ENCODE data around the gene NIPBL. TPM values are rescaled to one million over a fixed set of nuclear protein-coding genes. Genes with fewer than 3 reads are reported as not detected.
"Not testable (repeated sequence)": the region's sequence is repeated elsewhere in the genome, so short reads cannot be mapped to it uniquely, and the experiment has no call there.

NIPBL gene
- total RNA-seq, 1 donor from 2014 or later: 36.7 TPM

DNA sequence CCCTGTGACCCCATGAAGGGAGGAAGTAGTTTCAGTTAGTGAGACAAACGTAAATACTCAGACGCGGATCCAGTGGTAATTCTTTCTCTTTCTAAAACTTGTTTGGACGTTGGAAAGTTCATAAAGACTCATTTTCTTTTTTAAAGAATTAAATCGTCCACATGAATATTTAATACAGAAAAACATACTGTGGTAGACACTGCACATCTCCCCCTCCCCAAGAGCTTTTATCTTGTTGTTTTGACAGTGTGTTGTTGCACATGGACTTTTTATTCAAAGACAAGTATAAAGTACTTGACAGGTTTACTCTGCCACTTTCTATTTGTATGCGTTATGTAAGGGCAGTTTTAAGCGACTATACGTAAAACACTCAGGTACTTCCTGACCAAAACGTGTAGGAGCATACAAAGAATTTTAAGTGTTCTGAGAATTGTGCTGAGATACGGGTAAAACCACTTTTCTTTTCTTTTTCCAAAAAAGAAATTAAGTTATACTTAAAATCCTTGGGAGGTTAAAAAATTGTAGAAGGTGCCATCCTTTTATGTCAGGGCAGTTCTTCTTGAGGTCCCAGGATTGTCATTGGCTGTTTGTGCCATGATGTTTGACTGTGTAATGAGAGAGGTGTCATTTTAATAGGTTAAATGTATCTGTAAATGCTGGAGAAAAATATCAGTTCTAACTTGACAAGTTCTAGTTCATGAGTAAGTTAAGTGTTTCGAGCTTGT, 1.3 kb downstream of the NIPBL start:
- intact Hi-C loops (cut with micrococcal nuclease): no loop called here
- DNase-seq (no peak), ATAC-seq (no peak)

DNA sequence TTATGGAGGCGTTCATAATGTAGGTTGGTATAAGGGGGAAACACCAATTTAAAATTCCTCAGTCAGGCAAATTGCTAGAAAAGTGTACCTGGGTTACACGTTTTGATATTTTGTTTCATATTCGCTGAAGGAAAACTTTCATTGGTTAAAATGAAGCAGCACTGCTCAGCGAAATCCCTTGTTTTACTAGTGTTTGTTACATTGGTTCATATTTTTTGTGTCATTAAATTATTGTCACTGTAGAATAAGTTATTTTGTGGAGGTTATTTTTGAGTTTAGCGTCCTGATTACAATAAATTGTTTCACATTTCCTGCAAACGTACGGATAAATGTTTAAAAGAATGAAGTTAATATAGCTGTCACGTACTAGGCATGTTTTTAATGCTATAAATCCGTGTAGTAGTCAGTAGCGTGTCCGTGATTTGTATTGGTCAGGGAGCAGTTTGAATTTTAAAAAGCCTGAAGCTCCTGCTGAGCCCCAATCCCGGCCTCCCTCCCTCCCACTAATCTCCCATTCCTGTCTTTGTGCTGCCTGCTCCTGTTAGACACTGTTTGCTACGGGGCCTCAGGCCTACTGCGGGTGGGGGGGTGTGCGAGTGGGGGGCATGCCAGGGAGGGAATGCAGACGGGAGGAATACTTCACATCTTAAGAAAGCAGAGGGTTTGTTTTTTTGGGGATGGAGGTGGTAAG, 2.0 kb downstream of the NIPBL start:
- DNase-seq: no peak
- intact Hi-C loops (cut with micrococcal nuclease): no loop called here
- no peak for ATAC-seq

DNA sequence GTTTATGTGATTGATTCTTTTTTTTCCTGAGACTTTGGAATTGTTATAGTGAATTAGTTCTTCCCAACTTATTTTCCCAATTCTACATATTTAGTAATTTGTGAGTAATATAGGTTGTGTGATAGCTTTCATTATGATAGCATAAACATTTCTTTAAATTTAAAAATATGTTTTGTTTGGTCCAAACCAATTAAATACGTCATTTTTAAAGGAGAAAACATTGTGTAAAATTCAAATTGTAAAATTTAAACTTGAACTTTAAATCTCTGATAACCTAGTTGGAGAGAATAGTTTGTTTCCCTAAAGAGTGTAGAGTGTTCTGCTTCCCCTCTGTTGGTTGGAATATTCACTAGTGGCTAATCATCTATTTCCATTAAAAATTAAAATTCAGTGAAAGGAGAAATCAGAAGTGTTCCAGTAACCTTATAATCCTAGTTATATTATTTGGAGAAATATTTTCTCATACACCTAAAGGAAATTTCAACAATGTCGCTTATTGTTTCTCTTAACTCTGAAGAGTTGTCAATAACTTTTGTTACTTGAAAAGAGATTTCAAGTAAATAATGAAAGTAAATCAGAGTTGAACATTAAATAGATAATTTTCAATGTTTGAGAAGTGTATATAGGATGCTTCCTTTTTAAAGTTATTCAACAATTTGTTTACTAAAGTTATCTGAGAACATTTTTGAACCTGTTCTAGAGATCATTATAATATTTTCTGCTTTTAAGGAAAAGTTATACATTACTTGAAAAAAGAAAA, 2.9 kb downstream of the NIPBL start:
- ATAC-seq: no peak
- no peak for DNase-seq
- intact Hi-C loops (cut with micrococcal nuclease): loop anchor here (10.0 kb wide), 1 partner anchor 65 kb away; no protein-coding TSS in a partner anchor

DNA sequence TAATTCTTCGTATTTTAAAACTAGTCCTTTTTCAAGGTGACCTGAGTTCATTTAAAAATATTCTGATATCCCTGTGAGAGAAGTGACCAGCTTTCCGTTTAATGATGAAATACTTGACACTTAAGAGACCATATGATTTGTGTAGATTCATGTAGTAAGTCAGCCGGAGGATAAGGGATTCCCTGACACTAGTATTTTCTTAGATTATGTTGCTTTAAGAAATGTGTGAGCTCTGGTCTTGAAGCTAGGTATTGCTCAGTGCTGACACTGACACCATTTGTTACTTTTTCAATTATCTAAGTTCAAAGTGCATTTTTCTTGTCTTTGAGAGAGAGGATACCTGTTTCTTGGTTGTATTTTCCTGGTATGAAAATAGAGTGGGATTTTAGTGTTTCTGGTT, 4.2 kb downstream of the NIPBL start:
- intact Hi-C loops (cut with micrococcal nuclease): loop anchor here (10.0 kb wide), 1 partner anchor 64 kb away; no protein-coding TSS in a partner anchor
- ATAC-seq: no peak
- DNase-seq: no peak

DNA sequence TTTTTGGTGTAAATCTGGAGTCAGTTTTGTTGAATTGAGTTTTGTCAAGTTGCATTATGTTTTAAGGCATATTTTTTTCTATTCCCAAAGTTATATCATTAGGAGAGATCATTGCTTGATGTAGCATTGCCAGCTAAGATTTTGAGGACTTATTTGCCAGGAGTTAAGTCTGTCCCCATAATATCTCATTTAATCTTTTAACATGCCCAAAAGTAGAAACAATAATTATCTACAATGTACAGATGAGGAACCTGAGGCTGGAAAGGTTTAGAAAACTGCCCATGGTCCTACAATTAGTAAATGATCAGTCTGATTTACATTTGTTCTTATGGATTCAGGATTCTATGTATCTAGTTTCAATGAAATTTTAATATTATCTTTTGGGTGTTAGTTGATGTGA, 4.7 kb downstream of the NIPBL start:
- DNase-seq (no peak), ATAC-seq (no peak)

DNA sequence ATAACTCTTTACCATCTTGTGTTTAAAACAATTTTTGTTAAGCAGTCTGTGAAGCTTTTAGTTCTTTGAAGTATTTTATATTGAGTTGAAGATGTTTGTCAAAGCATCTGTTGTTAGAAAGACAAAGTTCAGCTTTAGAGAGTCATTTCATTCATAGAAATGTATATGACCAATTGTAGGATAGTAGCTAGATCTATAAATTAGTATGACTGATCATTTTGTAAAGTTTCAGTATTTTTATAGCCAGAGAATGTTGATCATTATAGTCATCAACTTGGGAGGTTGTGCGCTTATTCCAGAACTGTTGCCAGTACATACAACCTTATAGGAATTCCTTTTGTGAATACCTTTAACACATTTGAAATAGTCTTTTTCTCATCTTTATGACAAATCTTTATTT, 5.2 kb downstream of the NIPBL start:
- ATAC-seq (no peak), DNase-seq (no peak)
- intact Hi-C loops (cut with micrococcal nuclease): loop anchor here (10.0 kb wide), 1 partner anchor 63 kb away; no protein-coding TSS in a partner anchor

More for the DNA sequence above, 4.7 kb downstream of the NIPBL start:
- intact Hi-C loops (cut with micrococcal nuclease): loop anchor here (10.0 kb wide), 1 partner anchor 63 kb away; no protein-coding TSS in a partner anchor

DNA sequence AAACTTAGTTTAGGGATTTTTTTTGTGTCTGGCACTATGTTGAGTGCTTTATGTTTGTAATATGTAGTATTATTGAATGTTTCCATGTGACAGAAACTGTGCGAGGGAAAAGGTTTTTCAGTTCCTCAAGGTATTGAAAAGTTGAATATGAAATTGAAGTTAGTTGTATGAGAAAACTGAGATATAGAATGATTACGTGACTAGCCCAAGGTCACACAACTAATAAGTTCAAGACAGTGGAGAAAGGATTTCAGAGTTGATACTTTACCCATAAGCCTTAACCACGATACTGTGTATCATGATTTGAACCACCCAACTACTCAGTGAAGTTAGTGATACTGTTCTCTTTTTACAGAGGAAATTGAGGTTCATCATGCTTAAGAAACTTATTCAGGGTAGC, 5.7 kb downstream of the NIPBL start:
- intact Hi-C loops (cut with micrococcal nuclease): loop anchor here (10.0 kb wide), 1 partner anchor 63 kb away; no protein-coding TSS in a partner anchor
- ATAC-seq (no peak), DNase-seq (no peak)

DNA sequence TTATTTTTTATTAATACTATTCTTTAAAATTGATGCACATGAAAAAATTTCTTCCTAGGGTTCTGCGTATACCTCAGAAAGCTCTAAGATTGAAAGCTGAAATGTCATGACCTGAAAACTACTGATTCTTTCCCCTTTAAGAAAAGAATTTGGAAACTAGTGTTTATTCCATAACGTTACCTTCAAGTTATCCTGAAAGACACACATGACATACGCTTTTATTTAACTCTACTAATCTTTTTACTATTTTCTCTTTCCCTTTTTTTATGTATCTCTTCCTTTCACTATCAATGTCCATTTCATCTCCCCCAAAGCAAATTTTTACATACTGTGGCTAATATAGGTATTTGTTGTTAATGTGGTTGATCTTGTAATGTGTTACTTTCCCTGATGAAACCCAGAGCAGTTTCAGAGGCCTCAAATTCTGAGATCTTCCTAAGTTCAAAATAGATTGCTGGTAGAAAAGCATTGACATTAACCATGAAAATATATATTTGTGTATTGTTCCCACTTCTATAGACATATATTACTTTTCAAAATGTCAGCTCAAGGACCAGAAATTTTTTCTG, 7.4 kb downstream of the NIPBL start:
- intact Hi-C loops (cut with micrococcal nuclease): loop anchor here (10.0 kb wide), 1 partner anchor 61 kb away; no protein-coding TSS in a partner anchor
- ATAC-seq: no peak
- no peak for DNase-seq

DNA sequence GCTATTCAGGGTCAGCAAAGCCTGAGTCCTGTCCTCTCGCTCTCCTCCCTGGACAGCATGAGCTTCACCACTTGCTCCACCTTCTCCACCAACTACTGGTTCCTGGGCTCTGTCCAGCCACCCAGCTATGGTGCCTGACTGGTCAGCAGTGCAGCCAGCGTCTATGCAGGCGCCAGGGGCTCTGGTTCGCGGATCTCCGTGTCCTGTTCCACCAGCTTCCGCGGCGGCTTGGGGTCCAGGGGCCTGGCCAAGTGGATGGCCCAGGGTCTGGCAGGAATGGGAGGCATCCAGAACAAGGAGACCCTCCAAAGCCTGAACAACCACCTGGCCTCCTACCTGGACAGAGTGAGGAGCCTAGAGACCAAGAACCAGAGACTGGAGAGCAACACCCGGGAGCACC, 8.6 kb downstream of the NIPBL start:
- intact Hi-C loops (cut with micrococcal nuclease): loop anchor here (10.0 kb wide), 1 partner anchor 60 kb away; no protein-coding TSS in a partner anchor
- DNase-seq (no peak), ATAC-seq (peak; percentile 26)

DNA sequence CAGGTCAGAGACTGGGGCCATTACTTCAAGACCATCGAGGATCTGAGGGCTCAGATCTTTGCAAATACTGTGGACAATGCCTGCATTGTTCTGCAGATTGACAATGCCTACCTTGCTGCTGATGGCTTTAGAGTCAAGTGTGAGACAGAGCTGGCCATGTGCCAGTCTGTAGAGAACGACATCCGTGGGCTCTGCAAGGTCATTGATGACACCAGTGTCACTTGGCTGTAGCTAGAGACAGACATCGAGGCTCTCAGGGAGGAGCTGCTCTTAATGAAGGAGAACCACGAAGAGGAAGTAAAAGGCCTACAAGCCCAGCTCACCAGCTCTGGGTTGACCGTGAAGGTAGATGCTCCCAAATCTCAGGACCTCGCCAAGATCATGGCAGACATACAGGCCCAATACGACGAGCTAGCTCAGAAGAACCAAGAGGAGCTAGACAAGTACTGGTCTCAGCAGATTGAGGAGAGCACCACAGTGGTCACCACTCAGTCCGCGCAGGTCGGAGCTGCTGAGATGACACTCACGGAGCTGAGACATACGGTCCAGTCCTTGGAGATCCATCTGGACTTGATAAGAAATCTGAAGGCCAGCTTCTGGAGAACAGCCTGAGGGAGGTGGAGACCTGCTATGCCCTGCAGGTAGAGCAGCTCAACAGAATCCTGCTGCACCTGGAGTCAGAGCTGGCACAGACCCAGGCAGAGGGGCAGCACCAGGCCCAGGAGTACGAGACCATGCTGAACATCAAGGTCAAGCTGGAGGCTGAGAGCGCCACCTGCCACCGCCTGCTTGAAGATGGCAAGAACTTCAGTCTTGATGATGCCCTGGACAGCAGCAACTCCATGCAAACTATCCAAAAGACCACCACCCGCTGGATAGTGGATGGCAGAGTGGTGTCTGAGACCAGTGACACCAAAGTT, 9.3 kb downstream of the NIPBL start:
- ATAC-seq: no peak
- intact Hi-C loops (cut with micrococcal nuclease): loop anchor here (10.0 kb wide), 1 partner anchor 59 kb away; no protein-coding TSS in a partner anchor

DNA sequence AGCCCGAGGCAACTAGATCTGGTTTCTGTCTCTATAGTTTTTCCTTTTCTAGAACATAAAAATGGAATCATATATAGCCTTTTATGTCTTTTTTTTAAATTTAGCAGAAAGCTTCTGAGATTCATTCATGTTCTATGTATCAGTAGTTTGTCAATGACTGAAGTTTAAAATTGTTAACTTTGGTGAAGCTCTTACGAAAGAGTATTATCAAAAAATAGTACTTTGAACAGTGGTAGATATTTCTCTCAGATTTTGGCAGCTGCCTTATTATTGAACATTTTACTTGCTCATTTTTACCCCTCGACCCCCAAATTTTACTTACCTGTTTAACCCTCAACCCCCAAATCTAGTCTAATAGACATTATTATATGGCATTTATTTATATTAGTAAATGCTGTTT, 10.2 kb downstream of the NIPBL start:
- ATAC-seq: no peak
- intact Hi-C loops (cut with micrococcal nuclease): loop anchor here (10.0 kb wide), 1 partner anchor 58 kb away; no protein-coding TSS in a partner anchor
- DNase-seq: no peak

More for the DNA sequence above, 9.3 kb downstream of the NIPBL start:
- no peak for DNase-seq

DNA sequence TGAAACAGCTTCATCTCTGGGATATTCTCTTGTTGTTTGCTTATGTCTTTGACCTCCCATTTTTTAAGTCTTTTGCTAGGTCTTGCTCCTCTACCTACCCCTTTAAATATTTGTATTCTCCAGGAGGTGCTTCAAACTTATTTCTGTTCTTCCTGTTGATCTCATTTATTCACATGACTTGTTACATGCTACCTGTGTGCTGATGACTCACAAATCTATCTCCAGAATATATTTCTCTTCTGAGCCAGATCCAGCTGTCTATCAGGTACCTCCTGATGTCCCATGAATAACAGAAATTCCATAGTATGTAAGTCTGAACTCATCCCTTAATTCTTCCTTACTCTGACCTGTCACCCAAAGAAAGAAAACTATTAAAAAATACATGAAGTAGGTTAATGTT, 11.0 kb downstream of the NIPBL start:
- ATAC-seq: no peak
- intact Hi-C loops (cut with micrococcal nuclease): loop anchor here (10.0 kb wide), 1 partner anchor 57 kb away; no protein-coding TSS in a partner anchor
- DNase-seq: no peak

DNA sequence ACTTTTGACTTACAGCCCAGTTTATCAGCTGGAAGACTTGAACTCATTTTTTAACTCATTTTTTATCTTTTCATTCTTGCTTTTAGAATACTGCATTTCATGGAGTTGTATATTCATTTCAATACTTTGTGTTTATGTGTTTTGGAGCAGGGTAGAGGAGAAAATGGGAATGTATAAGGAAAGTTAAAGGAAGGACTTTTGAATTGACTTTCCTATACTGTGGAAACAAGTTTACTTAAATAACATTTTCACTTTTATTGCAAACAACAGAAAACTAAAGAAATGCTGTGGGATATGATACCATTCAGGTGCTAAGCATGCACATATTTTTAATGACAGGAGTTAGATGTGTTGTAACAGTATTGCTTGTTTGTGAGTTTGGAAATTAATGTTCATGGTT, 11.7 kb downstream of the NIPBL start:
- intact Hi-C loops (cut with micrococcal nuclease): loop anchor here (10.0 kb wide), 1 partner anchor 56 kb away; no protein-coding TSS in a partner anchor
- ATAC-seq (no peak), DNase-seq (no peak)

DNA sequence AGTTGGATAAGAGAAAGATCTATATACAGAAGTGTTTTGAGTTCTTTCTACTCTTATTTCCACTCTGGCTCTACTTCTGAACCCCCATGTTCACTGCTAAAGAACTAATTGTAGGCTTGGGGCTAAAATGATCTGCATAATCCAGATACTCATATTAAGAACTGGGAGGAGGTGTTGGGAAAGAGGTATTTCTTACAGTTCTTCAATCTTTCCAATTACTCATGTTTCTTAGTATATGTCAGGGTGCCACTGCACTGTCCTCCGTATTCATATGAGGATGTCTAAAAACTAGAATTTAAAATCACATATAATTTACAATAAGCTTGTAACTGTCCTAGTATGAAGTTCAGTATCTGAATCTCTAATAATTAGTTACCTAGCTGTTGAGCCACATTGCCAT, 12.7 kb downstream of the NIPBL start:
- DNase-seq: no peak
- intact Hi-C loops (cut with micrococcal nuclease): loop anchor here (10.0 kb wide), 1 partner anchor 56 kb away; no protein-coding TSS in a partner anchor
- no peak for ATAC-seq

DNA sequence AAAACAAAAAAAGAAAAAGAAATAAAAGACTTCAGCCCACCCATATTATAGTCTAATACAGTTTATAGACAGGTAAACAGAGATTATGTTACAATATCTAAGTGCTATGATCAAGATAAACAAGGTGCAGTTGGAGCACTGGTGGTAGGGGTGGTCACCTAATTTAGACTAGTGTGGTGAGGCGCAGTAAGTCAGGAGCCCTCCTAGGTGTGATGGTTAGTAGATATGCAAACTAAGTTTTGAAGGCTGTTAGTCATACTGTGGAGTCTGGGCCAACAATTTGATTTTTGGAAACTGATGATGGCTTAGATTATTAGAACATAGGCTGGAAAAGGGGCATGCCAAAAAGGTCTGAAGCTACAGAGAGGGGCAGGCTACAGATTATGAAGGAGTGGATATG, 14.7 kb downstream of the NIPBL start:
- ATAC-seq (no peak), DNase-seq (no peak)
- intact Hi-C loops (cut with micrococcal nuclease): no loop called here

DNA sequence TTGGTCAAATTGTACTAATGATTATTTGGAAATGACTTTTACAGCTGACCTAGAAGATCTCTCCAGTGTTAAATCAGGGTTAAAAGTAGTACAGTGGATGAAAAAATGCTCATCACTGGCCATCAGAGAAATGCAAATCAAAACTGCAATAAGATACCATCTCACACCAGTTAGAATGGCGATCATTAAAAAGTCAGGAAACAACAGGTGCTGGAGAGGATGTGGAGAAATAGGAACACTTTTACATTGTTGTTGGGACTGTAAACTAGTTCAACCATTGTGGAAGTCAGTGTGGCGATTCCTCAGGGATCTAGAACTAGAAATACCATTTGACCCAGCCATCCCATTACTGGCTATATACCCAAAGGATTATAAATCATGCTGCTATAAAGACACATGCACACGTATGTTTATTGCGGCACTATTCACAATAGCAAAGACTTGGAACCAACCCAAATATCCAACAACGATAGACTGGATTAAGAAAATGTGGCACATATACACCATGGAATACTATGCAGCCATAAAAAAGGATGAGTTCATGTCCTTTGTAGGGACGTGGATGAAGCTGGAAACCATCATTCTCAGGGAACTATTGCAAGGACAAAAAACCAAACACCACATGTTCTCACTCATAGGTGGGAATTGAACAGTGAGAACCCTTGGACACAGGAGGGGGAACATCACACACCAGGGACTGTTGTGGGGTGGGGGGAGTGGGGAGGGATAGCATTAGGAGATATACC, 15.7 kb downstream of the NIPBL start:
- intact Hi-C loops (cut with micrococcal nuclease); DNase-seq; ATAC-seq: not testable (repeated sequence)

DNA sequence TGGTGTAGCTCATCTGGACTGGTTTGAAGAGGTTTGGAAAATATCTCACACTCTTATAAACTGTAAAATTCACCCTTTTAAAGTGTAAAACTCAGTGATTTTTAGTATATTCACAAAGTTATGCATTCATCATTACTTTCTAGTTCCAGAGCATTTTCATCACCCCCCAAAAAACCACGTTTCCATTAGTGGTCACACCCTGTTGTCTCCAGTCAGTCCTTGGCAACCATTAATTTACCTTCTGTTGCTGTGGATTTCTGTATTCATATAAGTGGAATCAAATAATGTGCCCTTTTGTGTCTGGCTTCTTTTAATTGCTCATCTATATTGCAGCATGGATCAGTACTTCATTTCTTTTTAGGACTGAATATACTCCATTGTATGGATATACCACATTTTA, 18.4 kb downstream of the NIPBL start:
- no peak for ATAC-seq
- intact Hi-C loops (cut with micrococcal nuclease): no loop called here
- no peak for DNase-seq
